Liver (tissue), 9 donors: ENCODE results near the gene TLE1. TPM values are rescaled to one million over a fixed set of nuclear protein-coding genes. Genes with fewer than 3 reads are reported as not detected.

Experiments
- DNase-seq: peaks from one replicate; pipeline ENCODE4 v3.0.0-alpha.2; 2017; ENCODE audit warnings: low spot score
- H3K27ac ChIP-seq, 2 donors: one replicate each; pipeline ENCODE4 v1.7.0; 2013; ENCODE audit warnings: inconsistent platforms in 2 of 2, low read length in 2 of 2, control low read depth in 1 of 2, low read depth in 1 of 2, mild to moderate bottlenecking in 1 of 2
- H3K27me3 ChIP-seq, 4 donors: one replicate each; pipeline versions ENCODE4 v1.6.1 to v1.7.0; 2013; ENCODE audit warnings: low read length in 3 of 4, inconsistent platforms in 1 of 4, mild to moderate bottlenecking in 1 of 4, moderate library complexity in 1 of 4; ENCODE audit not compliant: control insufficient read depth in 4 of 4, insufficient read depth in 4 of 4
- H3K36me3 ChIP-seq, 4 donors: one replicate each; pipeline versions ENCODE4 v1.6.1 to v1.7.0; 2013; ENCODE audit warnings: low read length in 3 of 4, mild to moderate bottlenecking in 3 of 4, low read depth in 1 of 4, moderate library complexity in 1 of 4; ENCODE audit not compliant: control insufficient read depth in 4 of 4, insufficient read depth in 3 of 4
- H3K4me1 ChIP-seq, 4 donors: one replicate each; pipeline versions ENCODE4 v1.6.1 to v1.7.0; 2013; ENCODE audit warnings: low read length in 3 of 4, mild to moderate bottlenecking in 3 of 4, moderate library complexity in 1 of 4; ENCODE audit not compliant: control insufficient read depth in 4 of 4, insufficient read depth in 4 of 4
- H3K4me3 ChIP-seq, 3 donors: one replicate each; pipeline versions ENCODE4 v1.6.1 to v1.7.0; 2013; ENCODE audit warnings: low read length in 3 of 3, control low read depth in 1 of 3, low read depth in 1 of 3, mild to moderate bottlenecking in 1 of 3
- H3K9ac ChIP-seq, 2 donors: one replicate each; pipeline ENCODE4 v1.7.0; 2013; ENCODE audit warnings: low read length in 2 of 2, mild to moderate bottlenecking in 2 of 2, moderate library complexity in 2 of 2, control low read depth in 1 of 2, low read depth in 1 of 2
- H3K9me3 ChIP-seq, 4 donors: one replicate each; pipeline versions ENCODE4 v1.6.1 to v1.7.0; 2013; ENCODE audit warnings: low read length in 3 of 4; ENCODE audit not compliant: control insufficient read depth in 4 of 4
- CTCF ChIP-seq: fragments of 150-350 bp; IDR thresholded peaks from 2 replicates; pipeline ENCODE4 v1.5.1; 2017; ENCODE audit warnings: improper control_type of control experiment, low read depth, low read length; ENCODE audit not compliant: missing input control
- EGR1 ChIP-seq, 2 donors: IDR thresholded peaks; 2 replicates each; pipeline ENCODE4 v1.6.1; 2016 to 2018; ENCODE audit warnings: antibody characterized with exemption in 2 of 2, low read depth in 2 of 2
- FOXA1 ChIP-seq: IDR thresholded peaks from 2 replicates; pipeline ENCODE4 v1.6.1; 2016; ENCODE audit warnings: antibody characterized with exemption
- FOXA2 ChIP-seq: IDR thresholded peaks from 2 replicates; pipeline ENCODE4 v1.6.1; 2016; ENCODE audit warnings: antibody characterized with exemption
- GABPA ChIP-seq, 2 donors: IDR thresholded peaks in 1 of 2; conservative IDR thresholded peaks in 1 of 2; 2 replicates each; pipeline ENCODE4 v1.6.1; 2016; ENCODE audit warnings: antibody characterized with exemption in 2 of 2, mild to moderate bottlenecking in 1 of 2, moderate library complexity in 1 of 2
- HNF4A ChIP-seq, 2 donors: conservative IDR thresholded peaks; 2 replicates each; pipeline ENCODE4 v1.6.1; 2016; ENCODE audit warnings: antibody characterized with exemption in 2 of 2, mild to moderate bottlenecking in 2 of 2
- HNF4G ChIP-seq: IDR thresholded peaks from 2 replicates; pipeline ENCODE4 v1.6.1; 2016; ENCODE audit warnings: antibody characterized with exemption
- JUND ChIP-seq, 2 donors: IDR thresholded peaks; 2 replicates each; pipeline ENCODE4 v1.6.1; 2016; ENCODE audit warnings: antibody characterized with exemption in 2 of 2
- MAX ChIP-seq: IDR thresholded peaks from 2 replicates; pipeline ENCODE4 v1.6.1; 2016; ENCODE audit warnings: antibody characterized with exemption
- NR2F2 ChIP-seq: IDR thresholded peaks from 2 replicates; pipeline ENCODE4 v1.6.1; 2016; ENCODE audit warnings: antibody characterized with exemption
- RAD21 ChIP-seq, 2 donors: IDR thresholded peaks; 2 replicates each; pipeline ENCODE4 v1.6.1; 2016; ENCODE audit warnings: antibody characterized with exemption in 2 of 2, mild to moderate bottlenecking in 2 of 2
- RXRA ChIP-seq, 2 donors: IDR thresholded peaks; 2 replicates each; pipeline ENCODE4 v1.6.1; 2017 to 2018; ENCODE audit warnings: antibody characterized with exemption in 2 of 2, mild to moderate bottlenecking in 1 of 2
- SP1 ChIP-seq: IDR thresholded peaks from 2 replicates; pipeline ENCODE4 v1.6.1; 2018; ENCODE audit warnings: antibody characterized with exemption, mild to moderate bottlenecking
- TAF1 ChIP-seq: conservative IDR thresholded peaks from 2 replicates; pipeline ENCODE4 v1.6.1; 2016; ENCODE audit warnings: antibody characterized with exemption, mild to moderate bottlenecking
- YY1 ChIP-seq: IDR thresholded peaks from 2 replicates; pipeline ENCODE4 v1.6.1; 2016; ENCODE audit warnings: antibody characterized with exemption, mild to moderate bottlenecking
- WGBS: extraction: QIAGEN DNeasy Blood & Tissue Kit; methylation state at CpG from one replicate; pipeline ENCODE4 v1.1.7; 2013; 5-methylcytosine and 5-hydroxymethylcytosine counted together
- polyA plus RNA-seq, 2 donors: library from polyadenylated mRNA; stranded (reverse) in 1 of 2; unstranded in 1 of 2; fragments of 200-250 nt in 1 of 2; fragments of >200 nt in 1 of 2; fragmentation: Nextera tagmentation in 1 of 2; extraction: Ambion mirVana in 1 of 2; gene quantifications; one replicate each; pipeline versions ENCODE4 v1.2.1 to v1.2.3, GENCODE V29; 2013 to 2015
- total RNA-seq, 2 donors: library from RNA; depleted of rRNA; stranded (reverse); fragments of >200 nt; gene quantifications; one replicate each; pipeline ENCODE4 v1.2.3, GENCODE V29; 2014
- TF ChIP-seq, protein P1 (sequence below): IDR thresholded peaks from 2 replicates; pipeline ENCODE4 v1.6.1; 2016; ENCODE audit warnings: antibody characterized with exemption
- TF ChIP-seq, protein P2 (sequence below): IDR thresholded peaks from 2 replicates; pipeline ENCODE4 v1.6.1; 2016; ENCODE audit warnings: antibody characterized with exemption
- donor health status: healthy.
- donor health status: healthy.
- donor health status: healthy.
- donor health status: healthy.
- donor health status: healthy.

The TLE1 gene
- total and polyA plus RNA-seq, 4 donors = 25.2 to 45.4 (median 25.7) TPM

DNA sequence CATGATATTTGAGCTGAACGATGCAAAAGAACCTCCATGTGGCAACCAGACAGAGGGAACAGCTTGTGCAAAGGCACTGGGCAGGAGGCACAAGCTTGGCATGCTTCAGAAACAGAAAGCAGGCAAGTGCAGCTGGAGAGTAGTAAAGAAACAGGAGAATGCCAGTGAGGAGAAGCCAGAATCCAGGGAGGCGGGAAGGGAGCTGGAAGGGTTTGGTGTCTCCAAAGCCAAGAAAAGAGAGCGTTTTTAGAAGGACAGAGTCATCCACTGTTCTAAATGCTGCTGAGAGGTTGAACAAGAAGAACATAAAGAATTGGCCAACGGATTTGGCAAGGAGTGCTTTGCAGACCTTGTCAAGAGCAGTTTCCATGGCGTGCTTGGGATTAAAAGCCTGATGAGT lies 124.7 kb downstream of the TLE1 start:
- no peaks in the 10 kb centered on the region for H3K36me3 ChIP-seq
- no peaks in the 10 kb centered on the region for H3K9me3 ChIP-seq
- DNase-seq = no peak
- H3K4me3 ChIP-seq = no peak overlapping the region
- WGBS = 77% methylated on average over 5 of the region's 5 CpGs
- H3K9ac ChIP-seq = no peak overlapping the region
- H3K27me3 ChIP-seq = no peaks in the 10 kb centered on the region
- H3K27ac ChIP-seq = peak overlapping the region; percentile 25 to 39
- H3K4me1 ChIP-seq = peaks cover 8 to 33% (median 24%) of the 10 kb centered on the region in 4 donors
- TF ChIP-seq YY1 = no peak
- no peak for TF ChIP-seq GABPA (IDR thresholded peaks at IDR 0.05 in 1 of 2, conservative IDR thresholded peaks at IDR 0.05 in 1 of 2)
- TF ChIP-seq MAX = no peak
- no peak for TF ChIP-seq JUND (IDR thresholded peaks at IDR 0.05)
- TF ChIP-seq FOXA2 = no peak
- TF ChIP-seq, protein P1, sequence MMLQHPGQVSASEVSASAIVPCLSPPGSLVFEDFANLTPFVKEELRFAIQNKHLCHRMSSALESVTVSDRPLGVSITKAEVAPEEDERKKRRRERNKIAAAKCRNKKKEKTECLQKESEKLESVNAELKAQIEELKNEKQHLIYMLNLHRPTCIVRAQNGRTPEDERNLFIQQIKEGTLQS = no peak
- TF ChIP-seq TAF1 = no peak
- TF ChIP-seq HNF4A (conservative IDR thresholded peaks at IDR 0.05) = no peak
- TF ChIP-seq RXRA (IDR thresholded peaks at IDR 0.05) = no peak
- no peak for TF ChIP-seq NR2F2

DNA sequence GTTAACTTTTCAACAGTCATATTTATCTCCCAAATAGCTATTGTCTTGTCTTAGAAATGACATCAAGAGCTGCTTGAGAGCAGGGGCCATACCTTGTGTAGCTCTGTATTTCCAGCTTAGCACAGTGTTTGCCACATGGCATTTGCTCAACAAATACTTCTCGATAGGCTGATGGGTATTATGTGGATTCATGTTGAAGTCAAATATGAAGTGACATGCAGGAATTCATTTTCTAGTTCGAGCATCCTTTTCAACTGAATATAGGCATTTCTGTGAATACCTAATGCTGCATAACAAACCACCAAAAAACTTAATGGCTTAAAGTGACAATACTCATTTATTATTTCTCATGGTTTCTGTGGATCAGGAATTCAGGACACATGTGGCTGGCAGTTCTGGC lies 125.6 kb downstream of the TLE1 start:
- Histone ChIP-seq H3K4me1 (peaks cover 8 to 33% (median 24%) of the 10 kb centered on the region in 4 donors), H3K27me3 (no peaks in the 10 kb centered on the region), H3K9me3 (no peaks in the 10 kb centered on the region), H3K36me3 (no peaks in the 10 kb centered on the region), H3K27ac (peak overlapping the region in 1 of 2 donors; percentile 85), H3K4me3 (no peak overlapping the region), H3K9ac (no peak overlapping the region)
- DNase-seq = no peak
- TF ChIP-seq MAX (no peak), JUND (IDR thresholded peaks at IDR 0.05) (no peak), EGR1 (IDR thresholded peaks at IDR 0.05; ENCODE audit: low read depth in 2 of 2) (no peak), HNF4G (no peak), RXRA (IDR thresholded peaks at IDR 0.05) (no peak), YY1 (no peak), RAD21 (IDR thresholded peaks at IDR 0.05) (no peak), SP1 (no peak), FOXA1 (no peak), FOXA2 (no peak), TAF1 (no peak), HNF4A (conservative IDR thresholded peaks at IDR 0.05) (no peak), CTCF (no peak), NR2F2 (no peak)
- TF ChIP-seq, protein P2, sequence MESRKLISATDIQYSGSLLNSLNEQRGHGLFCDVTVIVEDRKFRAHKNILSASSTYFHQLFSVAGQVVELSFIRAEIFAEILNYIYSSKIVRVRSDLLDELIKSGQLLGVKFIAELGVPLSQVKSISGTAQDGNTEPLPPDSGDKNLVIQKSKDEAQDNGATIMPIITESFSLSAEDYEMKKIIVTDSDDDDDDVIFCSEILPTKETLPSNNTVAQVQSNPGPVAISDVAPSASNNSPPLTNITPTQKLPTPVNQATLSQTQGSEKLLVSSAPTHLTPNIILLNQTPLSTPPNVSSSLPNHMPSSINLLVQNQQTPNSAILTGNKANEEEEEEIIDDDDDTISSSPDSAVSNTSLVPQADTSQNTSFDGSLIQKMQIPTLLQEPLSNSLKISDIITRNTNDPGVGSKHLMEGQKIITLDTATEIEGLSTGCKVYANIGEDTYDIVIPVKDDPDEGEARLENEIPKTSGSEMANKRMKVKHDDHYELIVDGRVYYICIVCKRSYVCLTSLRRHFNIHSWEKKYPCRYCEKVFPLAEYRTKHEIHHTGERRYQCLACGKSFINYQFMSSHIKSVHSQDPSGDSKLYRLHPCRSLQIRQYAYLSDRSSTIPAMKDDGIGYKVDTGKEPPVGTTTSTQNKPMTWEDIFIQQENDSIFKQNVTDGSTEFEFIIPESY = no peak
- TF ChIP-seq, protein P1 = no peak
- WGBS = 72% methylated on average over 2 of the region's 2 CpGs
